ENCODE measurements around the gene RGS13.

Gene RGS13, protein sequence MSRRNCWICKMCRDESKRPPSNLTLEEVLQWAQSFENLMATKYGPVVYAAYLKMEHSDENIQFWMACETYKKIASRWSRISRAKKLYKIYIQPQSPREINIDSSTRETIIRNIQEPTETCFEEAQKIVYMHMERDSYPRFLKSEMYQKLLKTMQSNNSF

DNA sequence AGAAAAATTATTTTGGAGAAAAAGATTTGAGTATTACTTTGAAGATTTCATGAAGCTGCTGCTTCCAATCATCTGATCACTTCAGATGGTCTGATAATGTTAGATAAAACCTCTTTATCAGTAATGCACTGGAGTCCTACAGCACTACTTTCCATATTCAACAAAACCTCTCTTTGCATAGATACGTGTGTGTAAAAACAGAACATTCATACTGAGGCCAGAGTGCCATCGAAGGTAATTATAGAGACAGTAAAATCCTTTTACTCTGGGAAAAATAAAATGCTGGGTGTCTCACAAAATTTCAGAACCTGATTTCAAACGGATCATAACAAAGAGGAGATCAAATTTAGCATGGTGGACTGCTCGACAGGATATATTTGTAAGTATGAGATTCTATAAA, at the start of gene RGS13:
Gene RGS13, plus strand, starts transcription at position 209 of the 400 bp plus-strand sequence. CDS start 8,188 bp downstream, outside the sequence.
- no peak for DNase-seq

DNA sequence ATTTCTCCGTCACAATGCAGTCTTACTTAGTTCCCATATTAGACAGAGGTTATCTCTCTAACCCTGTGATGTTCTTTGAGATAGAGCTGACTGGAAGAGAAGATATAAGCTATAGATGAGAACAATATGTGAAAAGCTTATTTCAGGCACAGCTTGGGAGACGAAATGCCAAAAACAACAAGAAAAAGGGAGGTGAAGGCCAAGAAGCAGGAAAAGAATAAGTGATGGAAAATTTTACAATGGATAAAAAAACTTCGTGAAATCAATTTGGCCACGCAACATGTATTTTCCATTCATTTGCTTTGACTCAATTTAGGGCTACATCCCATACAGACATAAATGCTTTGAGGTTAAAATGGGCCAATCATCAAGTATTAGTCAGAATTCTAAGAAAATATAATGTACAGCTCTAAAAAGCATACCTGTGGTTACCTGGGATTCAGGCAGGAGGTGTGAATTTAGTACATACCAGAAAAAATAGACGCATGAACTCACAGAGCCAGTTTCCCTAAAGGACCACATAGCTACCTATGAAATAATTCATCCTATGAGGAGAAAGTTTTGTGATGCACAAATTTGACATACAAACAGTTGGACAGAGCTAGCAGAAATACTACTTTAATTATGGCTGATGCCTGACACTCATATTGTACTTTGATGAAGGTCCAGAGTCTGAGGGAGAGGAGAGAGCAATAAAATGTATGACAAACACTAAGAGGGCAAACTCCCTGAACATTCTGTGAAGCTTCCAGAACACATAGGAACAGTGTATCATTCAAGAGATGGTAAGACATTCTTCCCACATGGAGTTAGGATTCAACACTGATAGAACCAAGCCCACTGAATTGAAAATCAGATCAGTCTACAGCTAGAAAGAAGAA, 48.3 kb upstream of the RGS13 start:
- DNase-seq, result no peak

DNA sequence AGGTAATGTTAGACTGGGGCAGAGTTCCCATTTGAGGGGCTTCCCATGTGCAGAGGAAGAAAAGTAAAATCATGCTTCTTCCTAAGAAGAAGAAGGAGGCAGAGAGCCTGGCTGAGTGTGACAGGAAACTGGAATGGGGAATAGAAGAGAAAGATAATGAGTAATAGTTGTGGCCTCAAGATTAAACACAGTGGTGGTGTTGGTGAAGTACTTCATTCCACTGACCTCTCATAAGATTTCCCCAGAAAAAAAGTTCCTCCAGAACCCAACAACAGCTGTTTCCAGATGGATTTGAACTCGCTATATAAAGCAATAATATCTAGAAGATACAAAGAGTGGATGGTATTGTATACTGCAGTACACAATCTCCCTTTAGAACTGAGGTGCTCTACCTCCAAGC, 47.4 kb upstream of the RGS13 start:
- DNase-seq, result no peak

DNA sequence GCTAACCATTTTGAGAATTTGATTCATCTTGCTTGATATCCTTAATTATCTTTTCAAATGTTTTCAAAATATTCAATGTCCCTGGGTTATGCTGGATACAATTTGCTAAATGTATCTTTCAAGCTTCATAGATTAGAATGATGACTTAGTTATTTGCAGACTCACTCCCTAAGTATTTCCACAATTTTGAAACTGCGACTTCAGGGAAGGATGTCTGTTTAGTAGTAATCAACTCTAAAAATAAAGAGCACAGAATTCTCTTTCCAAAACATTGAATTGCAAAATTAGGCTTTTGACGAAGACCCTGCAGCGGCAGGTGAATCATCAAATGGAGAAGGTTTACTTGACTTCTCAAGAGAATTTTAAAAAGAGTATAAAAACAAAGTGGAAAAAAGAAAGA, 46.1 kb upstream of the RGS13 start:
- DNase-seq, result no peak

DNA sequence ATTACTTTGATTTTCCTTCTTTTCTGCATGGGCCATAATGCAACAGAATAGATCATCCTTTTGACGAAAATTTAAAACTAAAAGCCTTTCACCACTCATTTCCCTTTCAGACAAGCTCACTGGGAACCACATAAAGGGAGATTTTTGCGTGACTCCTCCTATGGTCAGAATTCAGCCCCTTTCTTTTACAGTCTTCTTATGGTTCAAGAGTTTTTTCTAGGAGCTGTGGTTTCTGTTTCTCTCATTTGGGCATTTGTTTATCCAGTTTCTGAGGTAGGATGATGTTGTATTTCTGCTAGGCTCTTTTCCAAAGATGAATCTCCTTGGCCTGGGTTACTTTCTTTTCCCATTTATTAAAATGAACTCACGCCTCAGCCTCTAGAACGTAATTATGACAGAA, 43.4 kb upstream of the RGS13 start:
- DNase-seq, result no peak

DNA sequence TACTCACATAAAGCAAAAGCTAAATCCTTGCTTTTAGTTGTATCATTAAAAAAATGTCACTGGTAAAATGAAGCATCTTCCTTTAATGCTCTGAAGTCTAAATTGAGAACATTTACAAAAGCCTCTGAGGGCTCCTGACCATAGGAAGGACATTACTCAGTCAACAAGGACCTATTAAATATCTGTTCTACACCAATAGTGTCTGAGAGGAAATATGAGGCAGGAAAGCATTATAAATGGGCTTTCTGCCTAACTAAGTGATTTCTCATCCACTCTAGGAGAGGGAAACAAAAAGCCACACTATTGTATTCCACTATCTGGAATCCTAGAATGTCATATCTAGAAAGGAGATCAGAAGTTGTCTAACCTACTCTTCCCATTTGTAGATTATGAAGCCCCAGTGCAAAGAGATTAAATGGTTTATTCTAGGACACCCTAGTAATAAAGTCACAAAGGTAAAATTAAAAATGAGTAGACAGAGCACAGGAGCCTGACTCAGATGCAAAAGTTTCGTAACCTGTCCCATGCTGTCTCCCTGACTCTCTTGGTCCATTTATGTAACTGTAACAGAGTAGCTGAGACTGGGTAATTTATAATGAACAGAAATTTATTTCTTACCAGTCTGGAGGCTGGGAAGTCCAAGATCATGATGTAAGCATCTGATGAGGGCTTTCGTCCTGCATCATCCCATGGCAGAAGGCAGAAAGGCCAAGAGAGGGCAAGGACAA, 42.8 kb upstream of the RGS13 start:
- no peak for DNase-seq

DNA sequence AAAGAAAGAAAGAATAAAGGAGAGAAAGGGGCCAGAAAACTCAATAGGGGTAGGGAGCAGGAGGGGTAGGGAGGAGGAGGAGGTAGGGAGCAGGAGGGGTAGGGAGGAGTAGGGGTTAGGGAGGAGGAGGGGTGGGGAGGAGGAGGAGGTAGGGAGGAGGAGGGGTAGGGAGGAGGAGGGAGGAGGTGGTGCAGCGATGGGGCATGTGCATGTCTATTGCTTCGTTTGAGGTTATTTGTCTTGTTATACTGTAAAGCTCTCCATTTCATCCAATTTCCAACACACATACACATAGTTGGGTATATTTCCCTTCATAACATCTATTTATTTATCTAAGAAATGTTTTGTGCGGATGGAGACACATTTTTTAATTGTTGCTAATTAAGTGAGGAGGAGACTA, 40.6 kb upstream of the RGS13 start:
- no peak for DNase-seq

DNA sequence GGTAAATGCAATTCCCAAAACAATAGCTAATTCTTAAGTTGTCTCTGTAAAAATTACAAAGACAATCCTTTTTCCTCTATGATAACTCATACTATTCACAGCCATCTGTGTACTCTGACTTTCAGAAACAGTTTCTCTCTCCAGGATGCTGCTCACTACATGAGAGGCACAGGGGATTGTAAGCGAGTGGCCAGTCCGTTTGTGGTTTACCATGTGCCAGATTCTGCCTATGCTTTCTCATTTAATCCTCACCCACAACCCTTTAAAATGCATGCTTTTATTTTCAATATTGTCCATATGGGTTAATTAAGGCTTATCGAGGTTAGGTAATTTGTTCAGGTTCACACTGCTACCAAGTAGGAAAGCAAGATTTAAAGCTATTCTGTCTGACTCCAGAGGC, 37.4 kb upstream of the RGS13 start:
- DNase-seq, result no peak

DNA sequence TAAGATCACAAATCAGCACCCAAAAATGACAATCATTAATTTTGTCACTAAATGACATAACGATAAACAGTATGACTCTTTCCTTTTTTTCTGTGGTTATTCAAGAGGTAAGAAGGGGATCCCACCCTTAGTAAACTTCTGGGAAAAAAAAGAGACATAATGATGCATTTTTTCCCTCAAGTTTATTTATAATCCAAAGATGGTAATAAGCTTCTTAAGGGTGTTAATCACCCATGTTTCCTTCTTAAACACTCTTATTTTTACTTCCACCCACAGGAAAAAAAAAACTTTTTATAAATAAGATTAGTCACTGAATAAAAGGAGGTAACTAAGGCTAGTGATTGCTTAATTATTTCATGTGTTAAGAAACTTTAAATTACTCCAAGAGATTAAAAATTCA, 35.7 kb upstream of the RGS13 start:
- no peak for DNase-seq

DNA sequence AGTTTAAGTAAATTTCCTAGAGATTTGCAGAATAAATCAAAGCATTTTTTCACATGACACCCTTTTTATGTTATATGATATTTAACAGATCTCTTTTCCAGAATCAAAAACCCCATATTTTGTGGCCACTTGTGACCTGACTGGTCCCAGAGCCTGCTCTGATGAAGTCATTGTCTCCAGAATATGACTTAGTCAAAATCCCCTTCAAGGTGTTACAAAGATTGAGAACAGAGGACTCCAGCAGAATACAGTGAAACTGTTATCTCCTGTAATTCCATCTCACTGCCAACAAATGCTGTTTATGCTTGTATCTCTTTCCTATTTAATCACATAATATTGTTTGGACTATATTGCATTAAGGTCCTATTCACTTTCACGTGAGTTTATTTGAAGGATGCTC, 34.8 kb upstream of the RGS13 start:
- DNase-seq, result no peak

DNA sequence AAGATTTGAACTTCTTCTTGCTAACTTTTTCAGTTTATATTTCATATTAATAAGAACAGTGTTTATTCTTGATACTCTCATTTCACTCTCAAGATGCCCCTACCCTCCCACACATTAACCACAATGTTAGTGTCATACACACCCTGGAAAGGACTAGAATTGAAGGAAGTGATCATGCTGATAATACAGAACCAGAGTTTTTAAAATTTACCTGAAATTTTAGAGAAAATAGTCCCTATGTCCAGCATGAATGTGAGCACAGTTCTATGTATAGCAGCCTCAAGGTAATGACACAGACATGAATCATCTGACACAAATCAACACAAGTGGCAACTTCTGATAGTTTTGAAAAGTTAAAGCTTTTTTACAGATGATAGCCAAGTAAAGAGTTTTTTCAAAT, 34.4 kb upstream of the RGS13 start:
- no peak for DNase-seq

DNA sequence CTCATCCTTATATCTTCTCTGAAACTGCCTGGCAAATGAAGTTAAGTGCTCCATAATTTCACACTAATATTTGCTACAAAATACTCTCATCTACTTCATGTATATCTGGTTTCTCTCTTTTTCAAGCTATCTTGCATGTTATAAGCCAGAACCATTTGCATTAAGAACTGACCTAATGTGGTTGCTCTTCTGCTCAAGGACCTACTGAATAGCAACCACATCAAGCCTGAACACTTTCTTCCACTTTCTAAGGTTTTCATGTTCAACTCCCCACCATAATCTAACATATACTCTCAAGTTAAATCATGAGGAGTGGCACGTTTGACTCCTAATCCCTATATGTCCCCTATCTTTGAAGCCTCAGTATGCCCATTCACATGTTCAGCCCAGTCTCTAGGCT, 33.2 kb upstream of the RGS13 start:
- no peak for DNase-seq

DNA sequence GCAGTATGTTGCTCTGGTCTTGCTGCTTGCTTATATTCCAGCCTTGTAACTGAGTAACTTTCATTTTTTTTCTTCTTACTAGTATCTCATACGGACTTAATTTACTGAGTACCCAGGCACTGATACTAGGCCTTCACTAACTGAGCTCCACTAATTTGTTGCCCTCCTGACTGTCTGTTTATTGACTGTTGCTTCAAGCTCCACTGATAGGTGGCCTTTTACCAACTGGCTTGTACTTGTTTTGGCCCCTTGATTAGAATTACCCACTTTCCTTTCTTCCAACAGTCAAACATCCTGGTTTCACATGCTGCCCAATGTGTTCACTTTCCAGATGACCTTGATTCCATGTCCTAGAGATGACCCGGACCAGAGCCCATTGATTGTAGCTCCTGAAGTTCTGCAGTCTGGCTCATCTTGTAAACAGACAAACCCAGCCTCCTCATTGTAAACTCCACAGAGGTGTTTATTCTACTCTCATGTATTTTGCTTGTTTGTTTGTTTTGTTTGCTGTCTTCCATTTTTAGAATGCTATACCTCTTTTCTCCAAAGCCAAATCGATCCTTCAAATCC, 32.6 kb upstream of the RGS13 start:
- no peak for DNase-seq

DNA sequence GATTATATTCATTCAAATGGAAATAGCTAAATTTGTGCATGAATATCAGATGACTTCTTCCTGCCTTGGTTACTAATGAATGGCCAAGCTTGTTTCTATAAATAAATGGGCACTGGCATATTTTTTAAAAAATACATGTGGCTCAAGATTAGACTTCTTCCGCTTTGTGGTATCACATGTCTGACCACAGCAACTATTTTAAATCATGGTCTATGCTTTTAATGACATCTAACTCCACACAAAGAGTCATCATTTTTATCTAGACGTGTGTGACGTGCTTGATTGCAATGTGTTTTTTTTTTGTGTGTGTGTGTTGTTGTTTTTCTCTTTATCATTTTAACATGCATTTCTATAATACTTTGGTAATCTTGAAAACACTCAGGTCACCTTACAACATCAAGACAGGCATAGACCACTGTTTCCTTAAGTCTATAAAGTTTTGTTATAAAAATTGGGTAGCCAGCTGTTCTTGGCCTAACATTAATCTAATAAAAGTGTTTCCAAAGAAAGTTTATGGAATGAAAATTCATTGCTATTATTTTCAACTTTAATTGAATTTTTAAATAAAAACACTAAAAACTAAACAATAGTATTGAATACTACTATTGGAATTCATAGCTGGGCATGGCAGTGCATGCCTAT, 30.8 kb upstream of the RGS13 start:
- no peak for DNase-seq

DNA sequence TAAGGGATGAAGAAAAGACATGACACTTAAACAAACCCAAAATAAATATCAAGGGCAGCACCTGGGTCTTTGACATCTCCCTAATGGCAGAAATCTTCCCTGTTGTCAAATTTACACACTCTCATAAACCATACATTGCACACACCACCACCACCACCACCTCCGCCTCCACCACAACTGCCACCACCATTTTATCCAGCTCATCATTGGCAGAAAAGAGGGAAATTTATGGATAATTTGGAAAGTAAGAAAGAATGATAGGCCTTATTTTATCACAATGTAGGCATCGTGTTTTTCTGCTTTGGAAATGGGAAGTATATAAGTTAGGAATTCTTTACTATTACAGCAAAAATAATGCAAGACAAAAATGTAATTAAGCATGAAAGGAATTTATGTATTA, 27.3 kb upstream of the RGS13 start:
- DNase-seq, result no peak

DNA sequence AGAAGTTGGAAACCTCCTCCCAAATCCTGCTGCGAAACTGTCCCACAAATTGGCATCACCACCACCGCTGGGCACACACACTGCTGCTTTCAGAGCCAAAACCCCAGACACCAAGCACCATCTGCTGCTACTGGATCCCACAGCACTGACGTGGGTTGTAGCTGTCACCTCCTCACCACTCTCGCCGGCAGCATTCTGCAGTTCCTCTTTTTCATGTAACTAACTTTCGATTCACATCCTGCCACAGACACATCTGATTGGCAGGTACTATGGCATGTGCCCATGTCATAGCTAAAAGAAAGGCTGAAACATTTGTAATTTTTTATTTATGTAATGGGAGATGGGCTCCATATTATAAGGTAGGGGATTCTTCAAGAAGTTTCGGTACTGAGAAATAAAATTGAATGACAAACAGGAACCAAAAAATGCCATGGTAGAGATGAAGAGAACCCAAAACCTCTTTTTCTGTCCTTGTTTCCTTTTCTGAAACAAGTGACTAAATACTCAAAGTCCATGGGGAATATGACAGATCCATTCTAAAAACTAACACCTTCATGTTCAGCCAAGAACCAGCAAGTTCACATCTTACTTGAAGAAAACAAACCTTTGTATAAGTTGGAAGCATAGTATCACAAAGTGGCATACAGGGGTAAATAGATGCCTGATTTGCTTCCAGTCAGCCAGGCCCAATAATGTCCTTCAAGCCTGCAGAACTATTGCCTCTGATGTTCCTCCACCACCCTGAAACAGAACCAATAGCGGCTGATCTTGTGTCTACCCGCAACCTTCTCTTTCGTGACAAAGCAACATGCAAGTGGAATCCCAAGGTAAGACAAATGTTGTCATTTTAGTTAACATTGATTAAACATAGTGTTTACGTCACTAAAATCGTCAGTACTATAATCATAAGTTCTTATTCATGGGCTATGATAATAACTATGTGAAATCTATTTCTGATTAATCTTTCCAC, 26.6 kb upstream of the RGS13 start:
- no peak for DNase-seq

DNA sequence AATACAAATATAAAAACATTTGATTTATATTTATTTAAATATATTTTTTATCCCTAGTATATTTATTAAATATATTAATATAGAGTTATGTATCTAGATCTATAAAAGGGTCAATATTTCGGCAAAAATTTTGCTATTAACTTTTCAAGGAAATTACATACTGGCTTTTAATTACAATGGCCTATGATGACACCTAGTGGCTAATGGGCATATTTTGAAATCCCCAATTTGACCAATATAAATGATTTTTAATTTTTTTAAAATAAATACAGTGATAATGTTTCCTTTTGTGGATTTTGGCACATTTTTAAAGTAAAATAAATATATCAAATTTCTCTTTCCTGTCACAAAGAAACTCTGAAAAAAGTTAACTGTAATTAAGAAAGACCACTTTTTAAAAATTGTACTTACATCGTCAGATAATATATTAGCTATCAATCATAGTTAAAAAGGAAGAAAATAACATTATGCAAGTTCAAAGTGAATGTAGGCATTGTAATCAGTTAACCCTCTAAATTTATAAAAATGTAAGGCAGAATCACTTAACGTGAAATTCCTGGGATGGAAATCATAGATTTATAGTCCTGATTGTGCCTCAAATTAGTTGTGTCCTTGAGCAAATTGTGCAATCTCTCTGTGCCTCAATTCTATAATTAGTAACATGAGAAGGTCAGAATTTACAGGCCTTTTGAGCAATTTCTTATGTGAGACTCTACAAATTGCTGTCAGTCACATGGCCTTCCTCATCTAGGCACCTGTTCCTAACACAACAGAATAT, 25.6 kb upstream of the RGS13 start:
- no peak for DNase-seq

DNA sequence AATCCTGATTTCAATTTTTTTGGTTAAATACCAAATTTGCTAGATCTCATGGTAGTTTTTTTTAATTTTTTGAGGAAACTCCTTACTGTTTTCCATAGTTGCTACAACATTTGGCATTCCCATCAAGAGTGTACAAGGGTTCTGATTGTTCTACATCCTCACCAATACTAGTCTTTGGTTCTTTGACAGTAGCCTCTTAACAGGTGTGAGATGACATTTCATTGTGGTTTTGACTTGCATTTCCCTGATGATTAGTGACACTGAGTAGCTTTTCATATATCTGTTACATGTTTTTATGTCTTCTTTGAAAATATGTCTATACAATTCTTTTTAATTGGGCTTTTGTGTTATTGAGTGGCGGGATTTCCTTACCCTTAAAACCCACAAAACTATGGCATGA, 20.9 kb upstream of the RGS13 start:
- DNase-seq, result no peak

DNA sequence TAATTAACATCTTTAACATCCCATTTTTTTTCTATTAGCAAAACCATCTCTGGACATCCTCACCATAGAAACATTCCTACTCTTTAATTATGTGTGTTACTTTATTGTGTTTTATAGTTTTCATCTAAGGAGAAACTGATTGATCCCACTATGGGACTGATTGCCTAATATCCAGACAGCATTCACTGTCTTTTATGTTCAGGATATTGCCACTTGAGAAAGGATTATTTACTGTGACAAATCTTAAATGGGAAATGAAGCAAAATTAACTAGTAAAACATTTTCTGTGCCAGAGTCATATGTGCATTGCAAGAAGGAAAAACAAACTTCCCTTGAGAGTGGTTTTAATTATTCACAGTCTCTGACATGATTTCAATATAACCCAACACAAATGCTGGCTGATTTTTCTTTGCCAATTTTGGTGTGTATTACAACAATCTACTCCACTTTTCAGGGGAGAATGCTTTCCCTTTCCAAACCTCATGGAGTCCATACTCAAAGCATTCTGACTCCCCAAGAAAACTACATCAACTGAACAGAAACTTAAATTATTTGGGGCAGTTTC, 15.8 kb upstream of the RGS13 start:
- no peak for DNase-seq

DNA sequence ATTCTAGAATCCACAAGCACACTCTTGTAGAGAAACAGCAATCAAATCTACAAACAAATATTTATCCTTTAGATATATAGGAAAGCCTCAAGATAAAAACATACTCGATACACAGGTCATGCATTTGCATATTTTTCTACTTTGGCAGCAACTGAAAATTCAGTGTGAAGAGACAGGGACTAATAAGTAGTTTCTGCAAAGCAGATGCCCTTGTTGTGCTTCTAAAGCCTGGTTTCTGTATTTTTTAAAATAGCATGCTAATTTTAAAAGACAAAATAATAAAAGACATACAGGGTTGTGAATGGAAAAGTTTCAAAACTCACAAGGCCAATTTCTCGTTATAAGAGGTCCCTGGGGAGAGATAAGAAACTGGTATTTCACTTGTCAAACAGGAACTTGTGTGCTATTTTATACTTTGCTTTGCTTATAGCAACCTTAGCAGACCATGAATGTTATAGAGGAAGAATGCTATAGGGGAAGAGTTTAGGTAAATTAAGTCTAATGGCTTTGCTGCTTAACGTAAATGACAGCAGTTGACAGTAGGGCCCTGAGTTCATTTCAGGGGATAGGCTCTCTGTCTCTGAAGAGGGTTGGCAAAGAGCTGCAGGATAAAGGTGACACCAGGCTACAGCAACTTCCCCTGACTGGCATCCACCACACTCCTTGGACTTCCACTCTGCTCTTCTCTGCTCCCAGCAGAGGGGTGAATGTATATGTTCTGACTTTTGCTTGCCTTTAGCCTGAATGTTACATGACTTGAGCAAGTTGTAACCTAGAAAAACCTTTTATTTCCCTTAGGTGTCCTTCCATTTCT, 9.4 kb upstream of the RGS13 start:
- no peak for DNase-seq

Measured in NCI-H2227 treated with DMSO at 0.1 percent for 48 hours (cell line).